OCI-LY7 (cell line): ENCODE data around the gene DTX3L.

Experiments used
- CTCF ChIP-seq: fragments of 200-600 bp; sonication (generic); conservative IDR thresholded peaks from 2 replicates; pipeline ENCODE4 v1.5.1; 2014; ENCODE audit warnings: mild to moderate bottlenecking, antibody characterized with exemption, low read length, moderate library complexity, mixed read lengths
- EZH2phosphoT487 ChIP-seq: fragments of 200-600 bp; sonication (generic); IDR thresholded peaks from 2 replicates; pipeline ENCODE4 v1.6.1; 2018; ENCODE audit warnings: low read depth, borderline replicate concordance, mild to moderate bottlenecking, mixed run types, antibody characterized with exemption, low read length, moderate library complexity, mixed read lengths

DNA sequence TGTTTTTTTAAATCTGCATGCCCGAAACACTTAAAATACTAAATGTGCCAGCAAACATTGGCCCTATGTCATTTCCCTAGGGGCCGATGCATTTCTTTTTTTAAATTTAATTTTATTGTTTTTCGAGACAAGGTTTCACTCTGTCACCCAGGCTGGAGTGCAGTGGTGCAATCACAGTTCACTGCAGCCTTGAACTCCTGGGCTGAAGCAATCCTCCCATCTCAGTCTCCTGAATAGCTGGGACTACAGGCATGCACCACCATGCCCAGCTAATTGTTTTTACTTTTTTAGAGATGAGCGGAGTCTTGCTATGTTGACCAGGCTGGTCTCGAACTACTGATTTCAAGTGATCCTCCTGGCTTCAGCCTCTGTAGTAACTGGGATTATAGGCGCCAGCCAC lies 5.5 kb upstream of the DTX3L start:
- no peak for TF ChIP-seq EZH2phosphoT487
- TF ChIP-seq CTCF: no peak
